Uterus (tissue), 4 donors: ENCODE results near the gene PPME1. TPM values are rescaled to one million over a fixed set of nuclear protein-coding genes. Genes with fewer than 3 reads are reported as not detected.

ENCODE experiments used
- DNase-seq, 2 donors: peaks; one replicate each; pipeline ENCODE4 v3.0.0-alpha.2; 2019 to 2020
- H3K27ac ChIP-seq, 2 donors: fragments of 200-600 bp; sonication (generic); 1 replicate in 1 of 2; 2 replicates in 1 of 2; pipeline ENCODE4 v1.5.1; 2016 to 2018
- H3K27me3 ChIP-seq, 2 donors: fragments of 200-600 bp; sonication (generic); one replicate each; pipeline ENCODE4 v1.5.1; 2018 to 2019; ENCODE audit warnings: control low read depth in 1 of 2
- H3K36me3 ChIP-seq, 2 donors: fragments of 200-600 bp; sonication (generic); one replicate each; pipeline ENCODE4 v1.5.1; 2019; ENCODE audit warnings: control low read depth in 1 of 2
- H3K4me1 ChIP-seq, 2 donors: fragments of 200-600 bp; sonication (generic); one replicate each; pipeline ENCODE4 v1.5.1; 2018 to 2019; ENCODE audit warnings: control low read depth in 1 of 2
- H3K4me3 ChIP-seq, 2 donors: fragments of 200-600 bp; sonication (generic); 1 replicate in 1 of 2; 2 replicates in 1 of 2; pipeline ENCODE4 v1.5.1; 2018 to 2019; ENCODE audit warnings: mild to moderate bottlenecking in 1 of 2
- H3K9me3 ChIP-seq, 2 donors: fragments of 200-600 bp; sonication (generic); one replicate each; pipeline ENCODE4 v1.5.1; 2019; ENCODE audit warnings: control low read depth in 1 of 2
- CTCF ChIP-seq, 4 experiments: fragments of 200-600 bp in 2 of 4; fragments of 450-650 bp in 2 of 4; sonication (generic) in 2 of 4; IDR thresholded peaks; one replicate each; pipeline ENCODE4 v1.5.1; 2016 to 2019; ENCODE audit warnings: antibody characterized with exemption in 4 of 4, mild to moderate bottlenecking in 2 of 4, moderate library complexity in 1 of 4
- POLR2A ChIP-seq, 2 donors: fragments of 450-650 bp; IDR thresholded peaks; one replicate each; pipeline ENCODE4 v1.6.1; 2016; ENCODE audit warnings: antibody characterized with exemption in 2 of 2, mild to moderate bottlenecking in 1 of 2, moderate library complexity in 1 of 2
- intact Hi-C: fragments of 100-400 bp; cut with DNase I; formaldehyde crosslinking; loops from one replicate; pipeline ENCODE4 v1.15.1; 2023; ENCODE audit warnings: low total_unique reads
- total RNA-seq, 4 donors: library from RNA; depleted of rRNA in 3 of 4; stranded (reverse); fragments of >200 nt in 3 of 4; gene quantifications; one replicate each; pipeline versions ENCODE4 v1.1.0 to v1.2.4, GENCODE V29; 2014 to 2023
- donor health status: DM: yes; HTN: yes; CAD: no.

PPME1 gene
- total RNA-seq, 4 donors from 2014 or later, result 12.6 to 60.0 (median 45.3) TPM

GRCh38 chr11:74133436-74133835 is 37.7 kb upstream of the PPME1 start:
- no peak for DNase-seq
- no peaks in the 10 kb centered on the region for H3K27me3 ChIP-seq
- no peaks in the 10 kb centered on the region for H3K9me3 ChIP-seq
- H3K27ac ChIP-seq, result no peak overlapping the region
- no peaks in the 10 kb centered on the region for H3K36me3 ChIP-seq
- H3K4me1 ChIP-seq, result no peaks in the 10 kb centered on the region
- intact Hi-C loops, result no loop called here
- TF ChIP-seq CTCF (IDR thresholded peaks at IDR 0.05) (no peak), POLR2A (IDR thresholded peaks at IDR 0.05) (no peak)
- H3K4me3 ChIP-seq, result no peak overlapping the region

DNA sequence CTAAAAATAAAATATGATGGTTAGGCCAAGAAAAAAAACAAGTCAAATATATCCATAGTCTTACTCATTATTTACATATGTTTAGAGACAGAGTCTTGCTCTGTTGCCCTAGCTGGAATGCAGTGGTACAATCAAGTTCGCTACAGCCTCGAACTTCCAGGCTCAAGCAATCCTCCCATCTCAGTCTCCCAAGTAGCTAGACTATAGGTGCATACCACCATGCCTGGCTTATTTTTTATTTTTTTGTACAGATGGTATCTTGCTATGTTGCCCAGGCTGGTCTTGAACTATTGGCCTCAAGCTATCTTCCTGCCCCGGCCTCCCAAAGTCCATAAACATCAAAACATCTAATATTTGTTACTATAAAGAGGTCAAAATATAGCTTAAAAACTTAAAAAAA is 36.4 kb upstream of the PPME1 start:
- no peaks in the 10 kb centered on the region for H3K9me3 ChIP-seq
- no peaks in the 10 kb centered on the region for H3K36me3 ChIP-seq
- TF ChIP-seq CTCF (IDR thresholded peaks at IDR 0.05) (no peak), POLR2A (IDR thresholded peaks at IDR 0.05) (no peak)
- no peak overlapping the region for H3K27ac ChIP-seq
- intact Hi-C loops, result no loop called here
- DNase-seq, result no peak
- no peaks in the 10 kb centered on the region for H3K27me3 ChIP-seq
- no peaks in the 10 kb centered on the region for H3K4me1 ChIP-seq
- no peak overlapping the region for H3K4me3 ChIP-seq

- no peaks in the 10 kb centered on the region for H3K4me1 ChIP-seq
- H3K27ac ChIP-seq, result no peak overlapping the region
- H3K9me3 ChIP-seq, result no peaks in the 10 kb centered on the region
- no peaks in the 10 kb centered on the region for H3K27me3 ChIP-seq
- intact Hi-C loops, result no loop called here
- no peak overlapping the region for H3K4me3 ChIP-seq
- DNase-seq, result no peak
- H3K36me3 ChIP-seq, result no peaks in the 10 kb centered on the region
- TF ChIP-seq POLR2A (IDR thresholded peaks at IDR 0.05) (no peak), CTCF (IDR thresholded peaks at IDR 0.05) (no peak)
These were observed 35.8 kb upstream of the PPME1 start for GRCh38 chr11:74135127-74135840.

GRCh38 chr11:74138021-74138420 is 33.1 kb upstream of the PPME1 start:
- DNase-seq, result no peak
- Histone ChIP-seq H3K36me3 (no peaks in the 10 kb centered on the region), H3K4me1 (no peaks in the 10 kb centered on the region), H3K9me3 (no peaks in the 10 kb centered on the region), H3K27ac (peak overlapping the region; percentile 55 to 72), H3K27me3 (no peaks in the 10 kb centered on the region), H3K4me3 (no peak overlapping the region)
- intact Hi-C loops, result no loop called here
- TF ChIP-seq POLR2A (IDR thresholded peaks at IDR 0.05), result no peak
- TF ChIP-seq CTCF (IDR thresholded peaks at IDR 0.05), result no peak

DNA sequence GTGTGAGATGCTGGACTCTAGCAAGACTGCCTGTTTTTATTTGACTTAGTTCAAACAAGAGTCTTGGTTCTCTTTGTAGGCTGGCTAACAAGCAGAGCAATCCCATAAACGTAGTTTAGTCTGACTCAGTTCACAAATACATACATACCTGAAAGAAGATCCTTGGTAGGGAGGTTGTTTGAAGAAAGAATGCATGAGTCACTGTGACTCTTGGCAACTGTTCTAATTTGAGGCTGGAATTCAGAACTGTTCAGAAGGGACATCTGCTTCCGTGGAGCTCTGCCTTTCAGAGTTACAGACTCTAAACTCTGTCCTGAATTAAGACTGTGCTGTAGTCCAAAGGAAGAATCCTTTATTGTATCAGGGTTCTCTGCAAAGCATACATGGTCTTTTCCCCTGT is 32.5 kb upstream of the PPME1 start:
- Histone ChIP-seq H3K36me3 (no peaks in the 10 kb centered on the region), H3K27me3 (no peaks in the 10 kb centered on the region), H3K27ac (peak overlapping the region; percentile 55 to 72), H3K4me3 (no peak overlapping the region), H3K9me3 (no peaks in the 10 kb centered on the region), H3K4me1 (no peaks in the 10 kb centered on the region)
- peak in 1 of 2 donors; percentile 26 for DNase-seq
- intact Hi-C loops, result no loop called here
- TF ChIP-seq POLR2A (IDR thresholded peaks at IDR 0.05) (no peak), CTCF (IDR thresholded peaks at IDR 0.05) (no peak)
